HCT116 (cell line): ENCODE measurements around the gene STX1A. TPM values are rescaled to one million over a fixed set of nuclear protein-coding genes. Genes with fewer than 3 reads are reported as not detected.

ENCODE experiments used
- ATAC-seq: fragments of 200-7000 bp; cut with Tn5 transposase; 2 replicates; pipeline ENCODE4 v1.9.1; 2020; ENCODE audit warnings: mild to moderate bottlenecking, moderate library complexity
- BruUV-seq: library from RNA; stranded (reverse); fragments of 400-500 nt; replicated peaks from 2 replicates; lab custom pipeline; 2021; lab: Mats Ljungman, UMichigan
- CTCF ChIA-PET: fragments of 300-600 bp; sonication (Branson Sonifier 250); formaldehyde crosslinking; loops from one replicate; lab custom pipeline; 2021; ENCODE audit warnings: antibody characterized with exemption; lab: Charles Lee
- POLR2A ChIA-PET: fragments of 300-600, 350-600 bp; sonication (Branson Sonifier 250); formaldehyde crosslinking; loops from one replicate; lab custom pipeline; 2021; ENCODE audit warnings: antibody characterized with exemption; lab: Charles Lee
- RAD21 ChIA-PET, 2 experiments: fragments of 300-600 bp; sonication (Branson Sonifier 250); formaldehyde crosslinking; loops; one replicate each; lab custom pipeline; 2023; ENCODE audit warnings: low total read pairs in 2 of 2; ENCODE audit not compliant: uncharacterized antibody in 2 of 2, unreplicated experiment in 2 of 2, low non-redundant PET in 1 of 2; lab: Charles Lee
- DNase-seq: peaks from one replicate; pipeline ENCODE4 v3.0.0-alpha.2; 2010; ENCODE audit warnings: low read depth, low spot score
- H2AFZ ChIP-seq: fragments of 200-600 bp; shearing (Covaris generic), sonication (generic); 2 replicates; pipeline ENCODE4 v1.6.1; 2017; ENCODE audit warnings: low read depth, mixed run types, mixed read lengths, antibody characterized with exemption, low read length; ENCODE audit not compliant: poor library complexity, severe bottlenecking
- H3K27ac ChIP-seq: 2 replicates; pipeline ENCODE4 v1.5.1; 2012; ENCODE audit warnings: low read depth, low read length
- H3K27me3 ChIP-seq: fragments of 200-600 bp; sonication (generic); 2 replicates; pipeline ENCODE4 v1.6.1; 2016; ENCODE audit warnings: mixed run types, low read length, mixed read lengths; ENCODE audit not compliant: insufficient read depth
- H3K36me3 ChIP-seq, 2 experiments: fragments of 200-500 bp in 1 of 2; fragments of 200-600 bp in 1 of 2; sonication (Bioruptor generic) in 1 of 2; sonication (generic) in 1 of 2; 2 replicates each; pipeline versions ENCODE4 v1.5.1 to v1.6.1; 2014 to 2016; ENCODE audit warnings: low read length in 2 of 2, inconsistent platforms in 1 of 2, mixed read lengths in 1 of 2, mixed run types in 1 of 2; ENCODE audit not compliant: insufficient read depth in 2 of 2, control insufficient read depth in 1 of 2
- H3K4me1 ChIP-seq, 2 experiments: fragments of 200-600 bp in 1 of 2; sonication (generic) in 1 of 2; 2 replicates each; pipeline versions ENCODE4 v1.5.1 to v1.6.1; 2012 to 2017; ENCODE audit warnings: low read length in 2 of 2, inconsistent platforms in 1 of 2, mild to moderate bottlenecking in 1 of 2, mixed read lengths in 1 of 2, mixed run types in 1 of 2, moderate library complexity in 1 of 2; ENCODE audit not compliant: insufficient read depth in 2 of 2, control insufficient read depth in 1 of 2
- H3K4me2 ChIP-seq: fragments of 200-600 bp; sonication (generic); 2 replicates; pipeline ENCODE4 v1.6.1; 2017; ENCODE audit warnings: mixed run types, low read length, mixed read lengths
- H3K4me3 ChIP-seq, 2 experiments: fragments of 200-600 bp in 1 of 2; sonication (generic) in 1 of 2; replicated peaks in 1 of 2; 2 replicates each; pipeline ENCODE4 v1.5.1; 2011 to 2016; ENCODE audit warnings: low read length in 2 of 2, control low read depth in 1 of 2, low read depth in 1 of 2, mild to moderate bottlenecking in 1 of 2, mixed read lengths in 1 of 2, mixed run types in 1 of 2
- H3K79me2 ChIP-seq: fragments of 200-600 bp; sonication (generic); 2 replicates; pipeline ENCODE4 v1.6.1; 2017; ENCODE audit warnings: mild to moderate bottlenecking, mixed run types, low read length, moderate library complexity, mixed read lengths; ENCODE audit not compliant: insufficient read depth
- H3K9ac ChIP-seq: fragments of 200-600 bp; sonication (generic); 2 replicates; pipeline ENCODE4 v1.6.1; 2016; ENCODE audit warnings: low read length, mixed read lengths
- H3K9me2 ChIP-seq: fragments of 200-600 bp; sonication (generic), shearing (Covaris generic); 2 replicates; pipeline ENCODE4 v1.6.1; 2017; ENCODE audit warnings: mixed run types, mild to moderate bottlenecking, moderate library complexity; ENCODE audit not compliant: insufficient read depth
- H3K9me3 ChIP-seq, 2 experiments: fragments of 200-500 bp in 1 of 2; fragments of 200-600 bp in 1 of 2; sonication (Bioruptor generic) in 1 of 2; sonication (generic) in 1 of 2; 2 replicates each; pipeline ENCODE4 v1.6.1; 2014 to 2017; ENCODE audit warnings: low read length in 2 of 2, mixed read lengths in 2 of 2, inconsistent platforms in 1 of 2, low read depth in 1 of 2, mild to moderate bottlenecking in 1 of 2, mixed run types in 1 of 2, moderate library complexity in 1 of 2; ENCODE audit not compliant: control insufficient read depth in 1 of 2, insufficient read depth in 1 of 2
- H4K20me1 ChIP-seq: fragments of 200-600 bp; sonication (generic), shearing (Covaris generic); 2 replicates; pipeline ENCODE4 v1.6.1; 2017; ENCODE audit warnings: mixed run types, mild to moderate bottlenecking, moderate library complexity; ENCODE audit not compliant: insufficient read depth
- CEBPB ChIP-seq: IDR thresholded peaks from 2 replicates; pipeline ENCODE4 v1.6.1; 2012; ENCODE audit warnings: low read depth
- EGR1 ChIP-seq: IDR thresholded peaks from 2 replicates; pipeline ENCODE4 v1.6.1; 2012; ENCODE audit warnings: low read depth
- ELF1 ChIP-seq: IDR thresholded peaks from 2 replicates; pipeline ENCODE4 v1.6.1; 2012; ENCODE audit warnings: low read depth, borderline replicate concordance
- EZH2 ChIP-seq: fragments of 200-600 bp; sonication (generic); IDR thresholded peaks from 2 replicates; pipeline ENCODE4 v1.6.1; 2017; ENCODE audit warnings: antibody characterized with exemption, mixed run types
- FOSL1 ChIP-seq: IDR thresholded peaks from 2 replicates; pipeline ENCODE4 v1.6.1; 2012; ENCODE audit warnings: low read depth
- MAX ChIP-seq: IDR thresholded peaks from 2 replicates; pipeline ENCODE4 v1.6.1; 2012
- POLR2AphosphoS5 ChIP-seq: IDR thresholded peaks from 2 replicates; pipeline ENCODE4 v1.6.1; 2011; ENCODE audit warnings: mild to moderate bottlenecking, low read depth, low read length, moderate library complexity
- RAD21 ChIP-seq: IDR thresholded peaks from 2 replicates; pipeline ENCODE4 v1.6.1; 2012; ENCODE audit warnings: low read depth, mild to moderate bottlenecking
- SIN3A ChIP-seq: IDR thresholded peaks from 2 replicates; pipeline ENCODE4 v1.6.1; 2012; ENCODE audit warnings: low read depth
- SP1 ChIP-seq: IDR thresholded peaks from 2 replicates; pipeline ENCODE4 v1.6.1; 2012; ENCODE audit warnings: low read depth
- SRF ChIP-seq: IDR thresholded peaks from 2 replicates; pipeline ENCODE4 v1.6.1; 2012; ENCODE audit warnings: low read depth
- TCF7L2 ChIP-seq: IDR thresholded peaks from 2 replicates; pipeline ENCODE4 v1.7.0; 2011; ENCODE audit warnings: borderline replicate concordance, inconsistent platforms; ENCODE audit not compliant: insufficient read depth, insufficient read length; ENCODE audit errors: extremely low read depth
- YY1 ChIP-seq: IDR thresholded peaks from 2 replicates; pipeline ENCODE4 v1.6.1; 2011; ENCODE audit warnings: low read length, low read depth, moderate library complexity, mild to moderate bottlenecking; ENCODE audit not compliant: insufficient replicate concordance; ENCODE audit errors: extremely low read depth
- ZFX ChIP-seq: fragments of 450-650 bp; IDR thresholded peaks from 2 replicates; pipeline ENCODE4 v1.6.1; 2017
- ZNF274 ChIP-seq: fragments of 200-500 bp; sonication (Bioruptor generic); IDR thresholded peaks from 2 replicates; pipeline ENCODE4 v1.6.1; 2014; ENCODE audit warnings: mild to moderate bottlenecking, low read depth, low read length, inconsistent platforms
- intact Hi-C: fragments of 100-400 bp; cut with micrococcal nuclease; formaldehyde crosslinking; loops from 2 replicates; pipeline ENCODE4 v1.10.0; 2022
- total RNA-seq: library from RNA; stranded (reverse); gene quantifications from one replicate; pipeline ENCODE4 v1.2.1, GENCODE V29; 2021; ENCODE audit not compliant: unreplicated experiment
- TF ChIP-seq, protein P1 (sequence below): IDR thresholded peaks from 2 replicates; pipeline ENCODE4 v1.6.1; 2012; ENCODE audit warnings: low read depth
- TF ChIP-seq, protein P2 (sequence below): IDR thresholded peaks from 2 replicates; pipeline ENCODE4 v1.6.1; 2012
- TF ChIP-seq, protein P3 (sequence below): IDR thresholded peaks from 2 replicates; pipeline ENCODE4 v1.6.1; 2011; ENCODE audit warnings: mild to moderate bottlenecking, low read length, moderate library complexity; ENCODE audit not compliant: insufficient replicate concordance; ENCODE audit errors: extremely low read depth

The STX1A gene
- total RNA-seq, 1 experiment from 2014 or later = 39.4 TPM

DNA sequence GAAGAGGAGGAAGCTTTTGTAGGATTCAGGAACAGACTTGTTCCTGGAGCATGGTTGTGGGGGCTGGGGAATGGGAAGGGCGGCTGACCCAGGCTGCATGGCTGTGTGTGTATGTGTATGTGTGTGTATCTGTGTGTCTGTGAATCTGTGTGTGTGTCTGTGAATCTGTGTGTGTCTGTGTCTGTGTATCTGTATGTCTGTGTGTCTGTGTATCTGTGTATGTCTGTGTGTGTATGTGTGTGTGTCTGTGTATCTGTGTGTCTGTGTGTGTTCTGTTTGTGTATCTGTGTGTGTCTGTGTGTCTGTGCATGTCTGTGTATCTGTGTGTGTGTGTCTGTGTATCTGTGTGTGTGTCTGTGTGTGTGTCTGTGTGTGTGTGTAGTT is 6.6 kb upstream of the STX1A start:
- Histone ChIP-seq H3K4me3 (no peak overlapping the region), H4K20me1 (no peaks in the 10 kb centered on the region), H3K27me3 (no peaks in the 10 kb centered on the region), H3K9ac (no peak overlapping the region), H3K79me2 (no peaks in the 10 kb centered on the region), H3K36me3 (no peaks in the 10 kb centered on the region), H3K9me2 (no peaks in the 10 kb centered on the region), H3K4me2 (peak overlapping the region; percentile 40; the same call in 1 of the 2 replicates), H2AFZ (peak overlapping the region; percentile 57), H3K4me1 (peaks cover 16 to 29% of the 10 kb centered on the region in 2 experiments), H3K27ac (no peak overlapping the region), H3K9me3 (no peaks in the 10 kb centered on the region)
- intact Hi-C loops = loop anchor here (5.0 to 10.0 kb wide), 2 partner anchors 61 to 204 kb away; partner anchors contain the start of genes BAZ1B and VPS37D
- ATAC-seq (peak; percentile 61), DNase-seq (no peak)
- no peak for TF ChIP-seq TCF7L2
- TF ChIP-seq RAD21 = no peak
- no peak for TF ChIP-seq SP1
- TF ChIP-seq ELF1 = no peak
- no peak for TF ChIP-seq ZNF274
- TF ChIP-seq, protein P1, sequence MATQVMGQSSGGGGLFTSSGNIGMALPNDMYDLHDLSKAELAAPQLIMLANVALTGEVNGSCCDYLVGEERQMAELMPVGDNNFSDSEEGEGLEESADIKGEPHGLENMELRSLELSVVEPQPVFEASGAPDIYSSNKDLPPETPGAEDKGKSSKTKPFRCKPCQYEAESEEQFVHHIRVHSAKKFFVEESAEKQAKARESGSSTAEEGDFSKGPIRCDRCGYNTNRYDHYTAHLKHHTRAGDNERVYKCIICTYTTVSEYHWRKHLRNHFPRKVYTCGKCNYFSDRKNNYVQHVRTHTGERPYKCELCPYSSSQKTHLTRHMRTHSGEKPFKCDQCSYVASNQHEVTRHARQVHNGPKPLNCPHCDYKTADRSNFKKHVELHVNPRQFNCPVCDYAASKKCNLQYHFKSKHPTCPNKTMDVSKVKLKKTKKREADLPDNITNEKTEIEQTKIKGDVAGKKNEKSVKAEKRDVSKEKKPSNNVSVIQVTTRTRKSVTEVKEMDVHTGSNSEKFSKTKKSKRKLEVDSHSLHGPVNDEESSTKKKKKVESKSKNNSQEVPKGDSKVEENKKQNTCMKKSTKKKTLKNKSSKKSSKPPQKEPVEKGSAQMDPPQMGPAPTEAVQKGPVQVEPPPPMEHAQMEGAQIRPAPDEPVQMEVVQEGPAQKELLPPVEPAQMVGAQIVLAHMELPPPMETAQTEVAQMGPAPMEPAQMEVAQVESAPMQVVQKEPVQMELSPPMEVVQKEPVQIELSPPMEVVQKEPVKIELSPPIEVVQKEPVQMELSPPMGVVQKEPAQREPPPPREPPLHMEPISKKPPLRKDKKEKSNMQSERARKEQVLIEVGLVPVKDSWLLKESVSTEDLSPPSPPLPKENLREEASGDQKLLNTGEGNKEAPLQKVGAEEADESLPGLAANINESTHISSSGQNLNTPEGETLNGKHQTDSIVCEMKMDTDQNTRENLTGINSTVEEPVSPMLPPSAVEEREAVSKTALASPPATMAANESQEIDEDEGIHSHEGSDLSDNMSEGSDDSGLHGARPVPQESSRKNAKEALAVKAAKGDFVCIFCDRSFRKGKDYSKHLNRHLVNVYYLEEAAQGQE = no peak
- TF ChIP-seq SIN3A = no peak
- TF ChIP-seq POLR2AphosphoS5 = no peak
- no peak for TF ChIP-seq EGR1
- TF ChIP-seq ZFX = no peak
- TF ChIP-seq, protein P2, sequence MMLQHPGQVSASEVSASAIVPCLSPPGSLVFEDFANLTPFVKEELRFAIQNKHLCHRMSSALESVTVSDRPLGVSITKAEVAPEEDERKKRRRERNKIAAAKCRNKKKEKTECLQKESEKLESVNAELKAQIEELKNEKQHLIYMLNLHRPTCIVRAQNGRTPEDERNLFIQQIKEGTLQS = no peak
- TF ChIP-seq, protein P3, sequence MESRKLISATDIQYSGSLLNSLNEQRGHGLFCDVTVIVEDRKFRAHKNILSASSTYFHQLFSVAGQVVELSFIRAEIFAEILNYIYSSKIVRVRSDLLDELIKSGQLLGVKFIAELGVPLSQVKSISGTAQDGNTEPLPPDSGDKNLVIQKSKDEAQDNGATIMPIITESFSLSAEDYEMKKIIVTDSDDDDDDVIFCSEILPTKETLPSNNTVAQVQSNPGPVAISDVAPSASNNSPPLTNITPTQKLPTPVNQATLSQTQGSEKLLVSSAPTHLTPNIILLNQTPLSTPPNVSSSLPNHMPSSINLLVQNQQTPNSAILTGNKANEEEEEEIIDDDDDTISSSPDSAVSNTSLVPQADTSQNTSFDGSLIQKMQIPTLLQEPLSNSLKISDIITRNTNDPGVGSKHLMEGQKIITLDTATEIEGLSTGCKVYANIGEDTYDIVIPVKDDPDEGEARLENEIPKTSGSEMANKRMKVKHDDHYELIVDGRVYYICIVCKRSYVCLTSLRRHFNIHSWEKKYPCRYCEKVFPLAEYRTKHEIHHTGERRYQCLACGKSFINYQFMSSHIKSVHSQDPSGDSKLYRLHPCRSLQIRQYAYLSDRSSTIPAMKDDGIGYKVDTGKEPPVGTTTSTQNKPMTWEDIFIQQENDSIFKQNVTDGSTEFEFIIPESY = no peak
- TF ChIP-seq SRF = no peak
- TF ChIP-seq EZH2 = no peak
- TF ChIP-seq MAX = no peak
- TF ChIP-seq YY1 = no peak
- TF ChIP-seq CEBPB = no peak
- no peak for TF ChIP-seq FOSL1
- CTCF ChIA-PET = interaction anchor here (0.8 to 3.9 kb wide), 10 partner anchors 9 to 148 kb away, joined by 3 to 28 read pairs (median 4); partner anchors contain the start of gene TBL2
- no TSS peak for BruUV-seq
- RAD21 ChIA-PET = interaction anchor here (0.8 to 1.2 kb wide), 8 partner anchors 9 to 120 kb away, joined by 3 to 8 read pairs (median 5); no protein-coding TSS in a partner anchor
- POLR2A ChIA-PET = interaction anchor here (0.7 kb wide), 1 partner anchor 19 kb away, joined by 3 read pairs; no protein-coding TSS in a partner anchor
